Testis (tissue), 2 donors: Measurements from ENCODE around the gene RAB12.

Source experiments
- CTCF ChIP-seq, 3 experiments: fragments of 450-650 bp in 2 of 3; fragments of 200-600 bp in 1 of 3; sonication (generic) in 1 of 3; IDR thresholded peaks; one replicate each; pipeline ENCODE4 v1.5.1; 2016 to 2019; ENCODE audit warnings: antibody characterized with exemption in 3 of 3, mild to moderate bottlenecking in 2 of 3, moderate library complexity in 1 of 3
- POLR2A ChIP-seq: fragments of 450-650 bp; IDR thresholded peaks from one replicate; pipeline ENCODE4 v1.6.1; 2017; ENCODE audit warnings: antibody characterized with exemption, mild to moderate bottlenecking, moderate library complexity

DNA sequence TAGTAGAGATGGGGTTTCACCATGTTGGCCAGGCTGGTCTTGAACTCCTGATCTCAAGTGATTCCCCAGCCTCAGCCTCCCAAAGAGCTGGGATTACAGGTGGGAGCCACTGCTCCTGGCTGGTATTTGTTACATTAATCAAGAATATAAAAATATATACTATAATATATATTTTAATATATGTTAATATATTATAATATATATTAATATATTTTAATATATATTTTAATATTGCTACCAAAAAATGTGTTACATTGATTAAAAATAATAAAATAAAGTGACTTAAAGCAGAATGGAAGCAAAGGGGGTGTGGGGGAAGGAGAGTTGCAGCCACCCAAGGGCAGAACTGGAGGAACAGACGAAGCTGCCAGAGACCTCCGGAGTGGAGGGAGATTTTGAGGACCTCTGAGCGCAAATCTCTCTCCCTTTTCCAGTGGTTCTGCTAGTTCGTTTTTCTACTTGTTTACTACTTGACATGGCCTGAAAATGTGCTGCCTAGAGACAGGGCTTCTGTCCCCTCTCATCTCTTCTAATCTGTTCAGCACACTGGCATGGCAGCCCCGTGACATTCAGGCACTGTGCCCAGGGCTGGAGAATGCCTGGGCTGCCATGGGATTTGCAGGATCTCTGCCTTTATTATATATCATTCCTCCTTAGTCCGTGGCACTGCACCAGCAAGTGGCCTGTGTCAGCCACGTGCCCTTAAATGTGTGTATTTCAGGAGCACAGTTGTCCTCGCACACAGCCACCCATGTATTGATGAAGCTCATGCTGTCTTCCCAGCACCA is 47.9 kb upstream of the RAB12 start:
- TF ChIP-seq CTCF (IDR thresholded peaks at IDR 0.05) (no peak), POLR2A (no peak)
